GM12878 (cell line): ENCODE results near the gene PTPN21. TPM values are rescaled to one million over a fixed set of nuclear protein-coding genes. Genes with fewer than 3 reads are reported as not detected.

Source experiments
- ATAC-seq: fragments of 200-7000 bp; cut with Tn5 transposase; 3 replicates; pipeline ENCODE4 v1.9.1; 2020; ENCODE audit warnings: mild to moderate bottlenecking, moderate library complexity
- BruUV-seq: library from RNA; stranded (reverse); fragments of 400-500 nt; replicated peaks from 2 replicates; lab custom pipeline; 2021; lab: Mats Ljungman, UMichigan
- CTCF ChIA-PET: fragments of 300-600 bp; sonication (Branson Sonifier 250); formaldehyde crosslinking; extraction: SDS; loops from one replicate; lab custom pipeline; 2021; ENCODE audit warnings: inconsistent platforms; lab: Yijun Ruan, JAX
- POLR2A ChIA-PET: fragments of 350-600 bp; formaldehyde crosslinking; extraction: SDS; loops from one replicate; lab custom pipeline; 2021; ENCODE audit warnings: inconsistent platforms; lab: Charles Lee
- RAD21 ChIA-PET: fragments of 300-600 bp; sonication (Branson Sonifier 250); formaldehyde crosslinking; loops from one replicate; lab custom pipeline; 2023; ENCODE audit warnings: antibody characterized with exemption; ENCODE audit not compliant: unreplicated experiment; lab: Charles Lee
- SMC1A ChIA-PET: fragments of 300-600 bp; sonication (Branson Sonifier 250); formaldehyde crosslinking; loops from one replicate; lab custom pipeline; 2023; ENCODE audit not compliant: unreplicated experiment, uncharacterized antibody; lab: Charles Lee
- DNase-seq: peaks from one replicate; pipeline ENCODE4 v3.0.0-alpha.2; 2011; ENCODE audit warnings: low read depth, low spot score
- FAIRE-seq: peaks from 3 replicates; lab custom pipeline; 2011; peaks lifted over from hg19 to GRCh38; lab: Jason Lieb, UNC
- H2AFZ ChIP-seq: 2 replicates; pipeline ENCODE4 v1.6.0; 2011; ENCODE audit warnings: low read depth, low read length, control low read depth; ENCODE audit not compliant: control insufficient read depth
- H3K27ac ChIP-seq: 2 replicates; pipeline ENCODE4 v1.5.1; 2011; ENCODE audit warnings: control low read depth; ENCODE audit not compliant: control insufficient read depth, insufficient read depth
- H3K27me3 ChIP-seq, 2 experiments: replicated peaks in 1 of 2; 2 replicates each; pipeline versions ENCODE4 v1.6.0 to v1.6.1; 2011; ENCODE audit warnings: low read length in 1 of 2; ENCODE audit not compliant: control insufficient read depth in 2 of 2, insufficient read depth in 2 of 2
- H3K36me3 ChIP-seq, 2 experiments: 2 replicates each; pipeline ENCODE4 v1.5.1; 2011; ENCODE audit warnings: low read length in 1 of 2; ENCODE audit not compliant: control insufficient read depth in 2 of 2, insufficient read depth in 2 of 2
- H3K4me1 ChIP-seq: 2 replicates; pipeline ENCODE4 v1.6.1; 2011; ENCODE audit warnings: mild to moderate bottlenecking, low read length, moderate library complexity, mixed read lengths; ENCODE audit not compliant: control insufficient read depth, insufficient read depth
- H3K4me2 ChIP-seq: 2 replicates; pipeline ENCODE4 v1.6.0; 2011; ENCODE audit warnings: control low read depth; ENCODE audit not compliant: control insufficient read depth, insufficient read depth
- H3K4me3 ChIP-seq: fragments of 200-600 bp; sonication (generic); 2 replicates; pipeline ENCODE4 v1.5.1; 2016
- H3K79me2 ChIP-seq: 2 replicates; pipeline ENCODE4 v1.6.0; 2011; ENCODE audit warnings: low read length; ENCODE audit not compliant: control insufficient read depth, insufficient read depth
- H3K9ac ChIP-seq: 2 replicates; pipeline ENCODE4 v1.8.0; 2011; ENCODE audit warnings: low read length, control low read depth, mixed read lengths; ENCODE audit not compliant: control insufficient read depth, insufficient read depth
- H3K9me3 ChIP-seq: replicated peaks from 3 replicates; pipeline ENCODE4 v1.5.1; 2011; ENCODE audit warnings: mild to moderate bottlenecking, low read length; ENCODE audit not compliant: control insufficient read depth, insufficient read depth
- H4K20me1 ChIP-seq: 2 replicates; pipeline ENCODE4 v1.6.0; 2011; ENCODE audit not compliant: control insufficient read depth, insufficient read depth
- BCL11A ChIP-seq: IDR thresholded peaks from 2 replicates; pipeline ENCODE4 v1.6.1; 2011; ENCODE audit warnings: low read depth, low read length
- CTCF ChIP-seq, 3 experiments: IDR thresholded peaks in 2 of 3; conservative IDR thresholded peaks in 1 of 3; 2 replicates each; pipeline ENCODE4 v1.5.1; 2011; ENCODE audit warnings: low read depth in 3 of 3, low read length in 3 of 3, mild to moderate bottlenecking in 3 of 3, control low read depth in 2 of 3, moderate library complexity in 2 of 3, inconsistent platforms in 1 of 3, mixed read lengths in 1 of 3; ENCODE audit not compliant: control insufficient read depth in 2 of 3, insufficient read depth in 1 of 3; ENCODE audit errors: extremely low read depth in 1 of 3
- ELK1 ChIP-seq: IDR thresholded peaks from 2 replicates; pipeline ENCODE4 v1.6.1; 2012; ENCODE audit warnings: low read depth, low read length, improper control_type of control experiment
- JUND ChIP-seq: IDR thresholded peaks from 2 replicates; pipeline ENCODE4 v1.6.1; 2012; ENCODE audit warnings: low read depth, mild to moderate bottlenecking, low read length, improper control_type of control experiment, moderate library complexity
- KAT2A ChIP-seq: conservative IDR thresholded peaks from 2 replicates; pipeline ENCODE4 v1.6.1; 2011; ENCODE audit warnings: low read depth, low read length; ENCODE audit not compliant: control insufficient read depth
- POU2F2 ChIP-seq: IDR thresholded peaks from 3 replicates; pipeline ENCODE4 v1.6.1; 2011; ENCODE audit warnings: low read depth, mild to moderate bottlenecking, low read length, borderline replicate concordance
- PRDM15 ChIP-seq: fragments of 450-650 bp; formaldehyde crosslinking; IDR thresholded peaks from 2 replicates; pipeline ENCODE4 v1.4.0; 2020; ENCODE audit warnings: mild to moderate bottlenecking, moderate library complexity
- RB1 ChIP-seq: fragments of 450-650 bp; formaldehyde crosslinking; IDR thresholded peaks from 2 replicates; pipeline ENCODE4 v1.6.1; 2017; ENCODE audit warnings: mild to moderate bottlenecking, borderline replicate concordance
- SP1 ChIP-seq: IDR thresholded peaks from one replicate; pipeline ENCODE4 v1.6.1; 2011; ENCODE audit warnings: low read depth, low read length
- STAT1 ChIP-seq: fragments of 450-650 bp; conservative IDR thresholded peaks from 2 replicates; pipeline ENCODE4 v1.6.1; 2014; ENCODE audit warnings: antibody characterized with exemption, mild to moderate bottlenecking
- TAF1 ChIP-seq: IDR thresholded peaks from 2 replicates; pipeline ENCODE4 v1.6.1; 2011; ENCODE audit warnings: mild to moderate bottlenecking, low read depth, low read length, borderline replicate concordance
- ZNF687 ChIP-seq: fragments of 450-650 bp; IDR thresholded peaks from 2 replicates; pipeline ENCODE4 v1.6.1; 2017; ENCODE audit warnings: mild to moderate bottlenecking, moderate library complexity
- in situ Hi-C: fragments of 300-500 bp; cut with MboI; formaldehyde crosslinking; loops from 9 replicates; pipeline ENCODE4 v1.14.3; 2018; ENCODE audit warnings: mixed read lengths
- intact Hi-C: fragments of 100-400 bp; cut with micrococcal nuclease; formaldehyde crosslinking; loops from one replicate; pipeline ENCODE4 v1.14.2; 2022; ENCODE audit not compliant: unreplicated experiment
- polyA plus RNA-seq, 11 experiments: library from polyadenylated mRNA; depleted of rRNA in 4 of 11; unstranded in 6 of 11; stranded (reverse) in 5 of 11; fragments of >200 nt; fragmentation: Nextera tagmentation in 4 of 11; fragmentation: Illumina TruSeq in 1 of 11; extraction: Ambion mirVana in 4 of 11; extraction: Trizol in 1 of 11; gene quantifications; 1 replicate in 1 of 11; 2 replicates in 10 of 11; pipeline versions ENCODE4 v1.2.1 to v1.2.3, GENCODE V29; 2011 to 2016; ENCODE audit warnings: inconsistent platforms in 2 of 11, missing spikeins in 2 of 11, low read depth in 1 of 11
- total RNA-seq, 4 experiments: library from RNA; depleted of rRNA in 3 of 4; stranded (reverse); fragments of >200 nt in 3 of 4; fragmentation: Illumina TruSeq in 1 of 4; extraction: Trizol in 1 of 4; gene quantifications; 2 replicates each; pipeline versions ENCODE4 v1.2.1 to v1.2.3, GENCODE V29; 2013 to 2021

PTPN21 gene
- total and polyA plus RNA-seq, 10 of the 15 experiments (the other 5 are each of a cell fraction or from before 2014, with no cell fraction given) = 0.01 to 0.23 (median 0.04) TPM; not detected in 3

GRCh38 chr14:88422919-88423650, 131.7 kb downstream of the PTPN21 start (continued):
- no peak for TF ChIP-seq JUND
- no peak for TF ChIP-seq RB1
- no peak for TF ChIP-seq POU2F2

GRCh38 chr14:88422047-88422446, 132.8 kb downstream of the PTPN21 start:
- no peaks in the 10 kb centered on the region for H3K27me3 ChIP-seq
- H2AFZ ChIP-seq = no peak overlapping the region
- in situ Hi-C loops = no loop called here
- no peak for ATAC-seq
- SMC1A ChIA-PET = no interaction called here
- RAD21 ChIA-PET = no interaction called here
- intact Hi-C loops = no loop called here
- H3K79me2 ChIP-seq = no peaks in the 10 kb centered on the region
- POLR2A ChIA-PET = no interaction called here
- FAIRE-seq = no peak
- H3K36me3 ChIP-seq = no peaks in the 10 kb centered on the region
- H4K20me1 ChIP-seq = no peaks in the 10 kb centered on the region
- BruUV-seq = no TSS peak
- no peaks in the 10 kb centered on the region for H3K4me1 ChIP-seq
- no peak overlapping the region for H3K9ac ChIP-seq
- H3K4me3 ChIP-seq = no peak overlapping the region
- H3K4me2 ChIP-seq = no peak overlapping the region
- no peak overlapping the region for H3K27ac ChIP-seq
- CTCF ChIA-PET = no interaction called here
- DNase-seq = no peak
- no peaks in the 10 kb centered on the region; the same call in 2 of the 3 replicates for H3K9me3 ChIP-seq
- TF ChIP-seq ZNF687 (no peak), STAT1 (no peak), KAT2A (no peak), SP1 (no peak), CTCF (IDR thresholded peaks at IDR 0.05 in 2 of 3, conservative IDR thresholded peaks at IDR 0.05 in 1 of 3; ENCODE audit: control insufficient read depth in 2 of 3, extremely low read depth in 1 of 3, insufficient read depth in 1 of 3, low read depth in 3 of 3, low read length in 3 of 3) (no peak), ELK1 (no peak), PRDM15 (CRISPR knock-in tag) (no peak), TAF1 (no peak), BCL11A (no peak)
